Measurements from ENCODE around the gene GRIA1.

Gene GRIA1

DNA sequence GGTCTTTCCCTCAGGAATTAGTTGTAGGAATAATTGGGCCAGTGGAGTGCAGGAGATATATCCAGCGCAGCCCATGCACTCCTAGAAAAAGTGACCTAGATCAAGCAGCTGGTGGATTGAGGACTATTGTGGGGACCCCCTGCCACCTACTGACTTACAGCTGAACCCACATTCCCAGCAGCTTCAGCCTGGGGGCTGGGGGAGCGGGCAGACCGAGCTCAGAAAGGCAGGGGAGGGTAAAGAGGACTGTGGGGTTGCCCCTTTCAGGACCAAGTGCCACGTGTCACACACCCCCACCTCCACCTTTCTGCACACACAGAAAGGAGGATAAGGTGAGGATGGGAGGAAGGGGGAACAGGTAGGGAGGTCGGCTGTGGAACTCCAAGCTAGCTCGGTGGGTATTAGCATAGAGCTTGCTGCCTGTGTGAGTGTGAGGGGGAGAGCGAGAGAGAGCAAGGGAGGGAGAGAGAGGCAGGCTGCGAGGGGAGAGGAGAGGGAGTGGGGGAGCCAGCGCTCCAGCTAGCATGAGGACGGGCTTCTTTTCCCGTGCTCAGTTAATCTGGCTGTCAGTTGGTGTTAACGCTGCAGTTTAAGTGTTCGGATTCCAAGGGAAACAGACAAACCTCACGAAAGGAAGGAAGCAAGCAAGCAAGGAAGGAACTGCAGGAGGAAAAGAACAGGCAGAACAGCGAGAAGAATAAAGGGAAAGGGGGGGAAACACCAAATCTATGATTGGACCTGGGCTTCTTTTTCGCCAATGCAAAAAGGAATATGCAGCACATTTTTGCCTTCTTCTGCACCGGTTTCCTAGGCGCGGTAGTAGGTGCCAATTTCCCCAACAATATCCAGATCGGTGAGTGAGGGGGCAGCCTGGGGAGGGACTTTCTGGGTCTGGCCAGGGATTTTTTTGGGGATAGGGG, at the start of gene GRIA1:
Gene GRIA1, plus strand, starts transcription at position 553 of the 920 bp plus-strand sequence.
- no peak for DNase-seq

DNA sequence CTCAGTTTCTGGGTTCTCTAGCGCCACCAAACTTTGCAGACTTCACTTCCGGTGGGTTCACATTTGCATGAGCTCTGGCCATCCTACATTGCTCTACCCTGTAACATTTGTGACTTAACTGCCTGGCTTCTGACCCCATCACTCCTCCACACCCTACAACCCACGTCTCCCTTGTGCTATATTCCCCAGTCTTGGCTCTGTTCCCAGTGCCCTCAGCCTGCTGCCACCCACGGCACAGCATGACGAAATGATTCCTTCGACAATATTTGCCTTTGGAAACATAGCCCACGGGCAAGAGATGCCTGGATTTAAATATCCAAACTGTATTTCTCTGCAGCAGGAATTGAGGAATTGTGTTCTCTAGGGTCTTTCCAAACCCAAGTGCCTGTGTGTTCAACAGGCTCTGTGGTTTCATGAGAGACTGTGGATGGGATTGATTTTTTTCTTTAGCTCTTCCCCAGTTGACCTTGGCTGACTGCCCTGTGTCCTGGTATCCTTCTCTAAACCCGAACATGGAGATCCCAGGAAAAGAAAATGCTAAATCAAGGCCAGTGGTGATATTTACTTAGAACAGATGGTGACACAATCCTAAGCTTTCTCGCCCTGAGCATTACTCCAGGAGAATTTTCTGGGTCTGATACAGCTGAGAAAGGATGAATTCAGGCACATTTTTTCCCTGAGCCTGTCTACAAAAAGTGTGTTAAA, 44.4 kb upstream of the GRIA1 start:
- no peak for DNase-seq

DNA sequence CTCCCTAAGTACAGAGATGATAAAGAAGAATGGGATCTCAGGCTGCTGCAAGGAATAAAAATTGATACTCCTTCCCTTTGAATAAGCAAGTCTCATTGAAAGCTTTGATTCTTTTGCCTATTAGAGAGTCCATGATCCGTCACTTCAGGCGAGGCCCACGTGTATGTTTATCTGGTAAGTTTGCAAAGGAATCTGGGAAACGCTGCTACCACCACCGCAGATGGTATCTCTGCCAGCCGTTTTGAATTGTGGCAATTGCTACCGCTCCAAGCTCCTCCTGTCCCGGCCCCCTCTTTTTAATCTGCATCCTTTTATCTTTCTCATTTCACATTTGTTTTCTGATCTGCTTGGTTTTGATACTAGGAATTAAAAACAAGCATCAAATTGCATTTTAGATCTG, 42.9 kb upstream of the GRIA1 start:
- DNase-seq: no peak

DNA sequence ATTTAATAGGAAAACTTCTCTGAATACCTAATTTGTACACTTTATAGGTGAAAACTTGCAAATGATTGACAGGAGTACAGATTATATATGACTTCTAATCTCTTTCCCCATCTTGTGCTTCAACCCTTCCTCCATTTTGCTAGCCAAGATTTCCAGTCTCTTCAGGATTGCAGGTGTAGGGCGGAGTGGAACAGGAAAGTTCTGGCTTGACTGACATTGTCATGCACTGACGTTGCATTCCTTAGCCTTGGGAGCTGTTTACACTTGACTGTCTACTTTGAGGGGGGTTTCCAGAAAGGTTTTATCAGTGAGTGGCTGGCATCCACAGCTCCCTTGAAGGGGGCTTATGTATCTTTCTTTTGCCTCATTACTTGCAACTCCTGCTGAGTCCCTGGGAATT, 34.1 kb upstream of the GRIA1 start:
- no peak for DNase-seq

DNA sequence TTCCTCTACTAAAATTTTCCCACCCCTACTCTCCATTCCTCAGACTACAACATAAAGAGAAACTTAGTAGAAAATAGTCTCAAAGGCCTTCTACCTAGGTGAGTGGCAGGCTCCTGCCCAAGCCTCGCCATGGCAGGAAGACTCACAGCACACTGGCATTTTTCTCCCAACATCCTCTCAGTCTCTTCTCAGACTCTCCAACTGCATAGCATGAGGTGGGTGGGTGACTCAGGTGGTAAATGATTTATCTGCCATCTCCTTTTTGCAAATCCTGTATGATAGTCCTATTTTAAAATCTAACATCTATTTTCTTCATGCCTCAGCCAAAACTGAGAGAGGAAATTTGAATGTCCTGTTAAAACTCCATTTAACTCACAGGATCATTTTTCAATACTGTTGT, 33.5 kb upstream of the GRIA1 start:
- no peak for DNase-seq

DNA sequence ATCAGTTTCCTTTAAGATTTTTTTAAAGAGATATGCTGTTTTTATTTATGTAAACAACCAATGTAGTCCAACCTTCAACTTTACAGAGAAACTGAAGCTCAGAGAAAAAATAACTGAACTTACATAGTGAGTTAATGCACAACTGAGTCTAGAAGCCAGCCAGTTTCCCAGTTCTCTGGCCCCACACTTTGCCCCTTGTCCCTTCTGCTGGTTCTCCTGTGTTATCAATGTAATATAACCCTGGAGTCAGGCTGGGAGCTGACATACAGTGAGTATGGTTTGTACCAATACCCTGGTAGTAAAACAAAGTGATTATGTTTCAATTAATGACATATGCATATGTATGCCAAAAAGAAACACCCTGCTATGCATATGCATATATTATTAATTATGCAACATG, 32.2 kb upstream of the GRIA1 start:
- no peak for DNase-seq

DNA sequence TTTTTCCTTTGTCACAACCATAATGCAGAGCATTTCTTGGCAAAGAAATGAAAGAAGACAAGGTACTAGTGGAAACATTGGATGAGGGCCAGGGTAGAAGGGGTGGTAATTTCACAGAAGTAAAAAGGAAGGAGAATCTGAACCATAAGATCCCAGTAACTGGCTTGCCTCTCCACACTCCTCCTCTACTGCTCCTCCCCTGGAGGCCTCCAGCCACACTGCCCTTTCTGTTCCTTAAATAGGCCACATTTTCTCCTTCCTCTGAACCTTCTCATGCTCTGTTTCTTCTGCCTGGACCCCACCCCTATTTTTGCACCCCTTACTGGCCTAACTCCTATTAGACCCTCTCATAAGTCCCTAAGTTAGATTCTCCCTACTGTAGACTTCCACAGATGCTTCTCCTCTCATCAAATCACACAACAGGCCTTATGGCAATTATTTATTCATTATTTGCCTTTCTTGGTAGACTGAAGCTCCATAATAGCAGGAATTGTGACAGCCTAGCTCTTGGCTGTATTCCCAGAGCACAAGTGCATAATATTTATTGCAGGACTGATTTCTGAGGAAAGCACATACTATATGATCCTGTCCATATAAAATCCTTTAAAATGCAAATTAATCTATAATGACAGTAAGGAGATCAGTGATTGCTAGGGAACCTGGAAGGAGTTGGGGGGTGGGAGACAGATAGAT, 31.3 kb upstream of the GRIA1 start:
- no peak for DNase-seq

DNA sequence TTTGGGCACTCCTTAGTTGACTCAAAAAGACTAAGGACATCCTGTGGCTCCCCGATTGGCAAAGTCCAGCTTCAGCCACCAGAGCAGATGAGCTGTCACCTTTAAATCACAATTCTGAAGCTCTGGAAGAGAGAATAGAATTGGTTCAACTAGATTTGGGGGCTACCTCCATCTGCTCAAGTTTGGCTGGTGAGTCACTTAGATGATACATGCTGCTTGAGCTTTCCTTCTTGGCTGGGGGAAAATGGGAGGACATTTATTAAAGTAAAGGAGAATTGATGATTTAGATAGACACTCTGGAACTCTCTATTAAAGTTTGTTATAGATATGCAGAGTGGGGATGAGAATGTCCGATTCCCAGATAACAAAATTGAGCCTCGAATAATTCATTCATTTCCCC, 30.0 kb upstream of the GRIA1 start:
- DNase-seq: no peak

DNA sequence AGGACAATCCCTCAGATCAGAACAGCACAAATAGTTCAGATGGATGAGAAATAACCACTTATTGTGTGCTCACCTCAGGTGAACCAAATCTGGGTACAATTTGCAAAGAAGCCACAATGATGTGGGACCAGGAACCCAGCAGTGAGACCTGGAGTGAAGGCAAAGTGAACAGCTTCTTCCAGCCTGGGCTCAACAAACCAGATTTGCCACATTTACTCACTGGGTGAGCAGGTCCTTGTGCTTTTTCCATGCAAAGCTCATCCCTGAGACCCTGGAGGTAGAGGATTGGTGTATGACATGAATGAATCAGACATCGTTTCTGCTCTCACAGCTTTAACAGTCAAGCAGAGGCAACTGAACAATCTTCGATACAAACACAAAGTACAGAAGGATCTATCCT, 29.1 kb upstream of the GRIA1 start:
- no peak for DNase-seq

DNA sequence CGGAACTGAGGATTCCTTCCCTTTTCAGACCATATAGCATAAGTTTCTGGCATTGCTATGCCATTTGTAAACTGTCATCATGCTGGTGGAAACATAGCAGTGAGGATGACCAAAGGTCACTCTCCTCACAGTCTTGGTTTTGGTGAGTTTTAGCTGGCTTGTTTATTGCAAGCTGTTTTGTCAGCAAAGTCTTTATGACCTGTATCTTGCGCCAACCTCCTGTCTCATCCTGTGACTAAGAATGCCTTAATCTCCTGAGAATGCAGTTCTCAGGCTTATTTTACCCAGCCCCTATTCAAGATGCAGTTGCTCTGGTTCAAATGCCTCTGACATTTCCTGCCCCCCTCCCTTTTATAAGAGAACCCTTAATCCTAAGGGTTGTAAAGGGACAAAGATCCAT, 26.7 kb upstream of the GRIA1 start:
- no peak for DNase-seq

DNA sequence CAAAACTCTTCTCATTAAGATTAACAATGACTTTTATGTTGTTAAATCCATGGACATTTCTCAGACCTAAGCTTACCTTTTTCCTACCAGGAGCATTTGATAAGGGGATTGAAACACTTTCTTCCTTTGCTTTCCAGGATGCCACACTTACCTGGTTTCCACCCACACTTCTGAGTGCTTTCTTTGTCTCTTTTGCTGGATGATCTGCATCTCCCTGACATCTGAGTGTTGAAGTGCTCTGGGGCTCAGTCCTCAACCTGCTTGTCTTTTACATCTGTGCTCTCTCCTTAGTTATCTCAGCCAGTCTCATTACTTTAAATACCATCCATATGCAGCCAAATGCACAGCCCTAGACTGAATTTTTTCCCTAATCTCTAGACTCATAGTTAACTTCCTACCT, 22.9 kb upstream of the GRIA1 start:
- DNase-seq: no peak

DNA sequence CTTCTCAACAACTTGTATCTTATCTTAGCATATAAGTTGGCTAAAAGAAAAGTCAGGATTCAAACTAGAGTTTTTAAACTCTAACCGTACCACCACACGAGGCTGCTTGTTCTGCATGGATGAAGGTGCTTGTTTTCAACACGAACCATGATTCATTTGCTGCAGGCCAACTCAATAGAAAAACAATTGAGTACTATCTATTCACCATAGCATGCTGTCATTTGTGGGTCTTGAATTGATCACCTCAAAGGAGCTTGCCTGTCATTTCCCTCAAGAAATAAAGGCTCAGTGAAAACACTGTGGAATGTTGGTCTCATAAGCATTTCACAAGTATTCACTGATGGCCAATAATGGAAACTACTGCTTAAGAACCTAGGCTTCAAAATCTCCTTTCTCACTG, 21.0 kb upstream of the GRIA1 start:
- DNase-seq: no peak

DNA sequence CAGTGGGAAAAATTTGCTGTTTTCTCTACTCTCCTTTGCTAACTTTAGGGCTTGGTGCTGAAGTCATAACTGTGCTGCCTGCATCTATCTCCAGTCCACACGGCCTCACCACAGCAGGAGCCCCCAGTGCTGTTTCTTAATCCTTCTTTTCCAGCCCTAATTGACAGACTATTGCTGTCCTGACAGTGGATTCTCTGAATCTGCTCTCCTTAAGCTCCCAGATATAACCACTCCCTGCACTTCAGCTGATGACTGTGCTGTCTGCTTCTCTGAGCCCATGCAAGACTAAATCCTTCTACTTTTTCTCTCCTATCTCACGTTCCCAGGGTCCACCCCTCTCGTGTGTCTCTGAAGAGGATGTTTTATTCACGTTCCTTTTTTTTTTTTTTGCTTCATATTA, 19.7 kb upstream of the GRIA1 start:
- no peak for DNase-seq

DNA sequence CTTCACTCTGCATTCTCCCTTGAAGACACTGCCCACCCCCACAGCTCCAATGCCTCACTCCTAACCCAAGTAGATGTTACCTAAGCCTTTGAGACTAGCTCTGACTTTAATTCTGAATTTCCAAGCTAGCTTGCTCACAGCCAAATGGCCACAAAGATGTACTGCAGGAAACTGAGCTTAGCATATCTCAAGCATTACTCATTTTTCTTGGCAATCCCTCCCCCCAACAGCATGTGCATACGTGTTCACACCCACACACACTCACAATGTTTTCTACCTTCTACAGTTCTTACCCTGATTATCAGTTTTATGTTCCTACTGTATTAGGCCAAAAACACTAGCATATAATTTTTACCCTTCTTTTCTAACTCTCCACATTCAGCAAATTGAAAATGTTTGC, 13.7 kb upstream of the GRIA1 start:
- no peak for DNase-seq

DNA sequence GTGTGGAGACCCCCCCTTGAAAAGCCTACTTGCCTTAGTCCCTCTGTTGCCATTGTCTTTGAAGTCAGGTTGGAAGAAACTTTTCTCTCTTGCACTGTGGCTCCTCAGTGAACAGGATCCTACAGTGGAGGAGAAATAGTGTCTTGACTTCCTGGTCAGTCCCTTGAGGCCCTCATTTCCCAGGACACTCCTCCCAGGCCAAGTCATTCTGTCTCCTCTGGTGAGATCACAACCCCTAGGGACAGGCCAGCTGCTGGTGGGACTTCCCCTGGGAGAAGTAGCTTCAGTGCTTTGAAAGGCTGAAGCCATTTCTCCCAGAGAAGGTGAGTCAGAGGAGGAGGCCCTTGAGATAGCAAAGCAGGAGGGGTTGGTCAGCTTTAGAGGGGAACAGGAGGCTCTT, 10.1 kb upstream of the GRIA1 start:
- DNase-seq: no peak

DNA sequence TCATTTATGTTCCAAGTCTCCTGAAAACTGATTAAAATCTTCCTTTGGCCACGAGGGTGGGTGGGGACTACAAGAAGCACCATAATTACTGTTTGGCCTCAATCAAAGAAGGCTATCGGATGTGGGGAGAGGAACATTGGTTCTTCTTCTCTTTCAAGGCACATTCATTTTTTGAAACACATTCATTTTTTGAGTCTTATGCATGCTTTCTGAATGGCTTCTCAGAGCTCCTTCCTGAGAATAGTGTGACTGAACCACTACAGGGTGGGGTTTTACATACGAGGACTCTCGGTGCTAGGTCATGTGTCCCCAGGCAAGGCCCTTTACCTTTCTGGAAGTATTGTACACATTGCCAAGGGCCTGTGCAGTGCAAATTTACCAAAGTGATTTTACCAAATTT, 7.0 kb upstream of the GRIA1 start:
- DNase-seq: no peak

DNA sequence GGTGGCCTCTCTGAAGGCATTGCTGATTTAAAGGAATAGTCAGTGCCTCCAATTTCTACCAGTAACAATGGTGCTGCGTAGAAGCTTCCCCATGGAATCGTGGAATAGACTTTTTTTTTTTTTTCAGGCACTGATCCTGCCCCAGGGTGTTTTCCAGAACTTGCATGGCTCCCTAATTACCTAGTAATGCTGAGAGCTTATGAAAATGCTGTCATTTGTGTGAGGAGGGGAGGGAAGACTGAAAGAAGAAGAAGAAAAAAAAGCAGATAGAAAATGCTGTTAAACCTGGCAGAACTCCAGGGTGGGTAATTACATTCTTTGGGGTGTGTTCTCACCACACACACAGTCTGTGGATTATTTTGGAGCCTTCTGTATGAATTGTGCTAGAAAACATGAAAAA, 4.8 kb upstream of the GRIA1 start:
- no peak for DNase-seq

DNA sequence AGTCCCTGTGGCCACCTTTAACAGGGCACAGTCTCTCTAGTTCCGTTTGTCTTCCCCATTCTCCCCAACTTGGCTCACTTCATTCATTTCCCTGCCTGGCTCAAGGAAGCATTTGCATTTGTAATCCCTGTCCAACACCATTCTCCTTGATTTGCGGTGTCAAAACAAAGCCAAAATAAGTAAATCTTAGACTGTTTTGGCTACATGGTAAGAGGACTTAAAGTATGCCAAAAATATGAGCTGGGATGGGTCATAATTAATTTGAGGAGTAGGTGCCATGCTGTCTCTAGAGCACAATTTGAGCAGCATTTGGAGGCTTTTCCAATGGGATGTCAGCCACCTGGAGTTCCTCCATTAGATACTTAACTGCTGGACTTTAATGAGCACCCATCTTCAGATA, 3.7 kb upstream of the GRIA1 start:
- no peak for DNase-seq

DNA sequence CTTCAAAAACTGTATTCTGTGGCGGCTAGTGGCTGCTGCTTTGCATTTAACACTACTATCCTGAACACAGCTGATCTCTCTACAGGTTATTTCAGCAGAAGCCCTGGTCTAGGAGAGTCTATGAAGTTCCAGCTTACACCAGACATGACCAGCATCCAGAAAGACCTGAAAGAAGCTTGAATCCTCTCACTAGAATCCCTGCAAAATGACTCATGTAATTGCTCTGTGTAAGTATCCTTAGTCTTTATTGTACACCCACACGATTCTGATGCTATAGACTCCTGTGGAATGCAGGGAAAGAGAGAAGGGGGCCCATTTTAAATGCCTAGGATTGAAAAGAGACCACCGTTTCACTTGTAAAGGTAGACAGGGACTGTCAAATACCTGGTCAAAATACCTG, 859 bp upstream of the GRIA1 start:
- no peak for DNase-seq

DNA sequence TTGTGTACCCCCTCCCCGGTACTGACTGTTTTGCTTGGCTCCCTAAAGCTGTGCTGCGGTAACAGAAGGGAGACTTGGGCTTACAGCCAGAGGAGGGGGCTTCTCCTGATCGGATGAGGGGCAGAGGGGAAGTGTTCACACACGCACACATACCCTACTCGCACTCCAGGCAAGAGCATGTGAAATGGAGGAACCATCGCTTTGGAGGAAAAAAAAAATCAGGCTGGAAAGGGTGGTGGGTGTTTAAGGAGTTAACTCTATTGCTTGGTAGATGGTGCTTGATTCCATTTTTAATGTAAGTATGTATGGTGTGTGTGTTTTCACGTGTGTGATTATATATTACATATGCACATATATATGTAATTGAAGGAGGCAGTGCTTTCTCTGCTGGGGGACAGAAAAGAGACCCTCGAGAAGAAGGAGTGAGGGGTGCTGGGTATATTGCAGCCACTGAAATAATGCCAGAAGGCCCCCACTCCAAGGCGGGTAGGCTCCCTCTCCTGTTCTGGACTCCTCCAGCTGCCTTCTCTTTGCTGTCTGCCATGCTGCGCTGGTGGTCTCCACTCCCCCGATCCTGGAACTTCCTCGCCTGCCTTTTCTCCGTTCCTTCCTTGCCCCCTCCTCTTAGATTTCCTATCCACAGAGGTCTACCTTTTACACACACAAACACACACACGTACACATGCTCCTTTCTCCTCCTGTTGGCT, 721 bp downstream of the GRIA1 start:
- no peak for DNase-seq

DNA sequence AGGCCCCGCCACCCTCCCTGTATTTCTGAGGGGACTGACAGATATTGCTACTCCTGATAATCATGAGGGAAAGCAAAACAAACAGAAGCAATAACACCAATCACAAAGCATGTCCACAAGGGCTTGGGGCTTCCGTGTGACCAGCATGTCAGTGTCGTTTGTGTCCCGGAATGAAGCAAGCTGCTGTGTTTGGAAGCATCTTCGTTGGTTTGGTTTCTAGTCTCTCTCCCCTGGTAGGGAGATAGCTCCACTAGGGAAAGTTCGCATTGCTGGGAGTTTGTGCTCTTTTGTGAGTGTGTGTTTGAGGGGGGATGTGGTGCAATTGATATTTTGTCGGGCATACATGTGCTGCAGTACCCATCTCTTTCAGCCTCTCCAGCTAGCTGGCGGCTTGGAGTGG, 1.4 kb downstream of the GRIA1 start:
- DNase-seq: no peak

DNA sequence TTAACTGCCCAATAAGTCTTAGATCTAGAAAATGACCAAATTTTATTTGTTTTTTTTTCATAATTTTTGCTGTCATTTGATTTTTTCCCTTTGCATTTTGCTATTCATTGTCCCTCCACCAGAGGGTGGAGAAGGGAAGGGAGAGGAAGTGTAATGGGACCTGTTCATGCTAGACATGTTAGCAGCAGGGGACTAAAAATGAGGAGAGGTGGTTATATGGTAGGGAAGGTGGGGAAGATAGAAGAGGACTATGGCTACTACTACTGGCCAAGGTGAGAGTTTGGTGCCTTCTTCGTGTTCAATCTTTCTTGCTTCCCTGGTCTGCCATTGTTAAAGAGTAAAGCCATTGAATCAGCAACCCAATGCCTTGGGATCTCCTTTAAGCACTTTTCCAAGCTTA, 6.4 kb downstream of the GRIA1 start:
- no peak for DNase-seq

DNA sequence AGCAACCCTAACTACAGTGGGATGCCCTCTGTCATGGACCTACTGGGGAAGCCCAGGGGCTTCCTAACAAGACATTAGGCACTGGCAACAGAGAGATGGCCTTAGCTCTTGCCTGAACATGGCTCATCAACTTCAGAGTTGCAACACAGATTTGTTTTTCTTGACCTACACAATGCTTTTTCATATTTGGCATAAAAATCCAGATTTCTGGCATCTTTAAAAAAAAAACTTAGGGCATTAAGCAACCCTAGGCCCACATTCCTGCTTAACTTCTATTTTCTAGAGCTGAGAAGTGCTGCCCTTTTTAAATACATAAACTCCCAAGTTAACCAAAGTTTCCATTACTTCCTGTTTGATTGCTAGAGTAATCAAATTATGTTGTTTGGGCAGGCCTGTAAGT, 8.0 kb downstream of the GRIA1 start:
- no peak for DNase-seq
